ENCODE results near the gene MUSTN1.

DNA sequence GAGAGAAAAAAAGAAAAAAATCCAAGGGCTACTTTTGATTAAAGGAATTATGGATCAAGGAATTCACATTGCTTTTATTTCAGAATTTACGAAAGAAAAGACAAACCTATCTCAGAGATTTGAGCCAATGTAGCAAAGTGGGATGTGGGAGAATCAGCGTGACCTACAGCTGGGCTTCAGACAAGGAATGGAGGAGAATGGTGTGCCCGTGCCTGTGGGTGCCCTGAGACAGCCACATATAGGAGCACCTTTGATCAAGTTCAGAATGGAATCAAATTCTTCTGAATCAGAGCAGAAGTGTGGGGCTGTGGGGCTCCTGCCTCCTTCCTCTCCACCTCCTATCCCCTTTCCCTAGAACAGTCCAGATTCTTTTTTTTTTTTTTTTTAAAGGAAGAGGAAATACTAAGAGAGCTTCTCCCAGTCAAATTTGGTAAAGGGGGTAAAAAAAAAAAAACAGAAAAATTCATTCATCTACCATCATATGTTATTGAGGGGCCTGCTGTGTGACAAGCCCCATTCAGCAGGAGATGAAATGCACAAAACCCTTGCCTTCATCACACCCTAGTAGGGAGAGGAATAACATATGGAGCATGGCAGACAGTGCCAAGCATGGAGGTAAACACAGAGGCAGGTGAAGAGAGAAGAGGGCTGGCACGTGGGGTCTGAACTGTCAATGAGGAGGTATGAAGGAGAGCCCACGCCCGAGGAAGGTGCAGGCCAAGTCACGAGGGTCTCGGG, 25.0 kb upstream of the MUSTN1 start:
- TF ChIP-seq POLR2A (IDR thresholded peaks at IDR 0.05; ENCODE audit: low read length), result no peak
- no peak for TF ChIP-seq GATA1 (IDR thresholded peaks at IDR 0.05; ENCODE audit: low read depth, low read length)

All from erythroblast (primary cell).